HG02885 (cell line): ENCODE measurements around the gene TOMM22.

Experiments used
- ATAC-seq: cut with Tn5 transposase; IDR thresholded peaks from one replicate; pipeline ENCODE4 v1.9.1; 2021; ENCODE audit warnings: mild to moderate bottlenecking; ENCODE audit not compliant: unreplicated experiment, poor library complexity

TOMM22 gene

DNA sequence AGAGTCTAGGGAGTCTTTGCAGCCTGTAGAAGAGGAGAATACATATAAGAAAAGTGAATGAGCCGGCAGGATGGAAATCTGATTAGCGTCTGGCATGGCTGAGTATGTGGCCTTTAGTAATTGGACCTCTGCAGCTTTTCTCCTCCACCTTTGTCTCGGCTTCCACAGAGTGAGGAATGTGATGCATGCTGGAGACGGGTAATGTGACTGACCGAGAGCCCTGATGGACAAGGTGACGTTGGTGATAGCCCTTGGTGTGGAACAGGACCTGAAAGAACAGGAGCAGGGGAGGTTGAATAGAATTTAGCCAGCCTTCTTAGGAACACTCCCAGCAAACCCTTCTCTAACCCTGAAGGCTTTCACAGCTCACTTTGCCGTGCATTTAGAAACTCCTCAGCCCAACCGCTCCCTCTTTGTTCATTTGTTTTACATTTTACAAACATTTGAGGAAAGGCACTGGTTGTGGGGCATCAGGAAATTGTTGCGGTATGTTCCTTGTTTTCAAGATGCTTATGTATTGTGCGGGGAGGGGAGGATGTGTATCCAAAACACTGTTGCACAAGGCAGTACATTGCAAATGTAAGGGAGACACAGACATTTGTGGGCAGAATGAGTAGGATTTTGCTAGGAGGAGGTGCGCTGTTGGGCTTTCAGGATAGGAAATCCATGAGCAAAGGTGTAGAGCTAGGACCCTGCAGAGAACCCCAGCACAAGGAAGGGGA lies 30.9 kb downstream of the TOMM22 start:
- ATAC-seq: no peak

DNA sequence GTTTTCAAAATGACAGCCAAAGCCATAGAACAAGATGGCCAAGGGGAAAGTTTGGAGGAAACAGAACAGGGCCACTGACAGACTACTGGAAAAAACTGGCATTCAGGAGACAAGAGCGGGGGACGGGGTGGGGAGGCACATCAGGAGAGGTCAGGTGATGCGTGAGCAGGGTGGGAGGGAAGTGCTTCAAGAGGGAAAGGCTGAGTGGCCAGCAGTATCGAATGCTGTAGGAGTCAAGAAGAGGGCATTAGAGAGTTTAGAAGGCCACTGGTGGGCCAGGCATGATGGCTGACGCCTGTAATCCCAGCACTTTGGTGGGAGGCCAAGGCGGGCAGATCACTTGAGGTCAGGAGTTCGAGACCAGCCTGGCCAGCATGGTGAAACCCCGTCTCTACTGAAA lies 32.2 kb downstream of the TOMM22 start:
- no peak for ATAC-seq

DNA sequence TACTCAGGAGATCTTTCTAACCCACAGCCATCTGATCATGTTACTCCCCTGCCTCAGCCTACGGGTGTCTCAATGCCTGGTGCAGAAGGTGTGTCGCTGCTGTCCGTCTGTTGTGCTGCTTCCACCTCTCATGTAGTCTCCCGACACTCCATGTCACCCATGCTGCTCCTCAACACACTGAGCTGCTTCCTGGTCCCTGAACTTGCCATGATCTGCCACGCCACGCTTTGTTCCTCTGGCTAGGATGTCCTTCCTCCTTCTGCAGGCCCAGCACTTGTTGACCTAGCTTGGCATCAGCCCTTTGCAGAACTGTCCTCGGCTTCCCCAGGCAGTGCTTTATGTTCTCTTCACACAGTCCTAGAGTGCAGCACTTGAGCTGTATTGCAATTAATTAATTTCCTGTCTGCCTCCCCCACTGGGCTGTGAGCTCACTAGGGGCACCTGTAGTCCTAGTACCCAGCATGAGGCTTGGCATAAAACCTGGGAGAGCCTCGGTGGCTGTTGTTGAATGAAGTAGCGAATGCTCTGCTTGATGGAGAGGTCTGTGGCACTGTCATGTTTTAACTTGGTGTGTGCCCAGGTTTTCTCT lies 33.5 kb downstream of the TOMM22 start:
- no peak for ATAC-seq

DNA sequence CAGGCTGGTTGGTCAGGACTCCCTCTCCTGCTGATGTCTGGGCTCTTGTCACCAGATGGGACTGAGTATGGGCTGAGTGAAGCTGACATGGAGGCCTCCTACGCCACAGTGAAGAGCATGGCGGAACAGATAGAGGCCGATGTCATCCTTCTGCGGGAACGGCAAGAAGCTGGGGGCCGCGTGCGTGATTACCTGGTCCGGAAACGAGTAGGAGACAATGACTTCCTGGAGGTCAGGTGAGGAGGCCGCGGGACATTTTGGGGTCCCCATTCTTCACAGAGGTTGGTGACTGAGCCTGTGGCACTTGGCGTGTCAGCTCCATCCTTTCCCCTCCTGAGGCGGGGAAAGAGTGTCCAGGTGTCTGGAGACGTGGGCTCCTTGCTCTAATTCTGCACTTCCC lies 34.1 kb downstream of the TOMM22 start:
- no peak for ATAC-seq

DNA sequence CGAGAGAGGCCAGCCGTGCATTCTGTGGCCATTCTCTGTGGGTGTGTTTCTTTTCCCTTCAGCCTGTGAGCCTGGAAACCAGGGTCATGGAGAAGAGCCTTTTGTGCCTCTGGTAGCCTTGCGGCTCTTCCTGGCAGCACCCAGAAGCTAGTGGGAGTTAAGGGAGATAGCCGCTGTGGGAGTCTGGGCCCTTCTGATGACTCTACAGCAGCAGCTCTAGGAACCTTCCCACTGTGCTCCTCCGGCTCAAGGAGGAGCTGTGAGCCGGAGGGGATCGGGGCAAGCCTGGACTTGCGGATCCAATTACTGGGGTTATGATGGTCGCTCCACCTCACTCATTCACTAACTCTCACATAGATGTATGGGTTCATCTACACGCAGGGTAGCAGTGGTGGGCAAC lies 34.5 kb downstream of the TOMM22 start:
- ATAC-seq: no peak

DNA sequence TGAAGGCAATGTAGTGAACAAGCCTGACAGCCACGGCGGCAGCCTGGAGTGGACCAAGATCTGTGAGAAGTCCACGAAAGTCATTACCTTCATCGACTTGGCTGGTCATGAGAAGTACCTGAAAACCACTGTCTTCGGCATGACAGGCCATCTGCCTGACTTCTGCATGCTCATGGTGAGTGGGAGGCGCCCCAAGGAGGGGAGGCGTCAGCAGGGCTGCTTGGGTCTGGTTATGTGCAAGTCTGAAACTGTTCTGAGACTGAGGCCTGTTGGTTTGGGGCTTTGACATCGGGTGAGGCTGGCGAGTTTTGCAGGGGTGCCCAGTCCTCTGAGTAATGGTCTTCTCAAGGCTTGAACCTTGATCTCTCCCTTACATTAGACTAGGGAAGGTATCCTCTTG lies 35.1 kb downstream of the TOMM22 start:
- no peak for ATAC-seq

DNA sequence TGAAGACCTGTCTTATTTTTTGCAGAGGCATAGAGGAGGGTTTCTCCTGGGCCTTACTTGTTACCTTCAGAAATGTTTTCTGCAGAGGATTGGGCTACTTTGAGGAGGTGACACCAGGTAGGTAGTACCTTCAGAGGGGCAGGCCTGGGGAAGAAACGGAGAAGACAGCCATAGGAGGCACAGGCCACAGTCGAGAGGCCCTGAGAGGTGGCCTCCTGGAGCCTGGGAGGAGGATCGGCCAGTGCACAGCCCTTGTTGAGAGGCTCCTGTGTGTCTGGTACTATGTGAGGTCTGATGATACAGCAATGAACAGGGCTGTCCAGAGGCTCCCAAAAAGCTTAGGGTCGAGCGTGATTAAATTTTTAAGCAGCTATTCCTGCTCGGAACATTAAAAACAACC lies 35.5 kb downstream of the TOMM22 start:
- no peak for ATAC-seq

DNA sequence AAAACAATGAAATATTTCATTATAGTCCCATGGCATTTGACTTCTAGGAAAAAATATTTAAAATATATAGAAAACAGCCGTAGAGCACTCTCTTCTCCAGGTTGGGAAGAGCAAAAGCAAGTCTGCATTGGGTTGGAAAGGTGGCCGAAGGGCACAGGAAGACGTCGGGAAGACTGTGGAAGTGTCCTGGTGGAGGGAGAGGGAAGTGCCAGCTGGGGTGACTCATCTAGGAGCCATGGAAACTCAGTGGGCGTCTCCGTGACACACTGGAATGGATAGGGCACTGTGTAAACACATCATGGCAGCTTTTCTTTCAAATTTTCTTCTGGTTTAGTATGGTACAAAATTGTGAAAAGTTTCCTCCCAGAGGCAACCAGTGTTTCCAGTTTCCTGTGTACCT lies 36.7 kb downstream of the TOMM22 start:
- ATAC-seq: no peak

DNA sequence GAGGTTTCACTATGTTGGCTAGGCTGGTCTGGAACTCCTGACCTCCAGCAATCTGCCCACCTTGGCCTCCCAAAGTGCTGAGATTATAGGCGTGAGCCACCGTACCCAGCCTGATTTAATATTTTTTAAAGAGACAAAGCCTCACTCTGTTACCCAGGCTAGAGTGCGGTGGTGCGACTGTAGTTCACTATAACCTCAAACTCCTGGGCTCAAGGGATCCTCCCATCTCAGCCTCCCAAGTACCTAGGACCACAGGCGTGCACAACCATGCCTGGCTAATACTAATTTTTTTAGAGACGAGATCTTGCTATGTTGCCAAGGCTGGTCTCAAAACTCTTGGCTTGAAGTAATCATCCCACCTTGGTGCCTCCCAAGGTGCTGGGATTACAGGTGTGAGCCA lies 37.4 kb downstream of the TOMM22 start:
- no peak for ATAC-seq

DNA sequence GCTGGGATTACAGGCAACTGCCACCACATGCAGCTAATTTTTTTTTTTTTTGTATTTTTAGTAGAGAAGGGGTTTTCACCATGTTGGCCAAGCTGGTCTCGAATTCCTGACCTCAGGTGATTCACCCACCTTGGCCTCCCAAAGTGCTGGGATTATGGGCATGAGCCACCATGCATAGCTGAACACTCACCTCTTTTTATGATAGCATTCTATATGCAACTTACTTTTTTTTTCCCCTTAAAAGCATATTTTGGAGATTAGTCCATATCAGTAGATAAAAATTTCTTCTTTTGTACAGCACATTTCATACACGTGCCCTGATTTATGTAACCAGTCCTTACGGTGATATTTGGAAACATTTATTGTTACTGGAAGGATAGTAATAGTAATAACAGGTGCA lies 38.6 kb downstream of the TOMM22 start:
- ATAC-seq: no peak

DNA sequence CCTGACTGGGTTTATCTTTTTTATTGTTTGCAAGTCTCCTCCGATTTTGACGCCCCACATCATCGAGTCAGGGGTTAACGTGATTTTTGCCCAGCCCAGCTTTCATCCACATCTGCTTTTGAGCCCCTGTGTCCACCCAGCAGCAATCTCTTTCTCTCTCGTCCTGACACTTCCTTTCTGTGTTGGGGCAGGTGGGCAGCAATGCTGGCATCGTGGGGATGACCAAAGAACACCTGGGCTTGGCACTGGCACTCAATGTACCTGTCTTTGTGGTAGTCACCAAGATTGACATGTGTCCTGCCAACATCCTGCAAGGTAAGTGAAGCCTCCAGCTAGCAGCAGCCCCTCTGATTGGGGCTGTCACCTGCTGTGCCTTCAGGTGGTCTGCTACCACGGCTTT lies 39.8 kb downstream of the TOMM22 start:
- no peak for ATAC-seq

DNA sequence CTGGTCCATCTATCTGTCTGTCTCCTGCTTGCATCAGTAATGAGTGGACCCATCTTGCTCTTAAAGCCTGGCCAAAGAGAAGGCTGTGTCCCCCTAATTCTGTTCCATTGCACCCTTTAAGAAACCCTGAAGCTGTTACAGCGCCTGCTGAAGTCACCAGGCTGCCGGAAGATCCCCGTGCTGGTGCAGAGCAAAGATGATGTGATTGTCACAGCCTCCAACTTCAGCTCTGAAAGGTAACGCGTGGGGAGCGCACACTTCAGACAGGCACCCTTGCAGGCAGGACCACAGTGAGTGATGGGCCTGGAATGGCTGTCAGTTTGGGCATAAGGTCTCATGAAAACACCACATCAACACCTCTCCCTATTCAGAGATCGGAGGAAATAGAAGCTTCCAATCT lies 42.4 kb downstream of the TOMM22 start:
- ATAC-seq: no peak

DNA sequence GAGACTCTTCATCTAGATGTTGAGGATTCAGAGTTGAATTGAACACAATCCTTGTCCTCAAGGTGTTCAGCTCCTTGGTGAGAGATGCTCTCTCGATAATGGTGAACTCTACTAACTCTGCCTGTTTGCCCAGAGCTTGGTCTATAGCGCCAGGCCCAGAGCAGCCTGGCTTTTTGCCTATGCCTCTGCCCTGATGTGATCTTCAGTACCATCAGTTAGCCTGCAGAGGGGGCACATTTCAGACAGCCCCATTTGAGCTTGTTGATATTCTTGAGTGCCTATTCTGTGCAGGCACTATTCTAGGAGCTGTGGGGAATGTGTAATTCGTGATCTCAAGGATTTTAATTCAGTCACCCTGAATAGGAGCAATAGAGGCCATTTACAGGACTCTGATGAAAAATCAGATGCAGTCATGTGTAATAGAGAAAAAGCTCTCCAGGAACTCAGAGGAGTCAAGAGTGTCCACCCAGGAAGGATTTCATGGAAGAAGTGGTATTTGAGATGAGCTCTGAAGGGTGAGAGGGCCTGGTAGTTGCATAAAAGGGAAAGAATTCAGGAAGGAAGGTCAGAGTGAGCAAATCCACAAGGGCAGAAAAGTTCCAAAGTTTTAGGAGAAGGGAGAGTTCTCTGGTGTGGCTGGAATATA lies 43.3 kb downstream of the TOMM22 start:
- no peak for ATAC-seq

DNA sequence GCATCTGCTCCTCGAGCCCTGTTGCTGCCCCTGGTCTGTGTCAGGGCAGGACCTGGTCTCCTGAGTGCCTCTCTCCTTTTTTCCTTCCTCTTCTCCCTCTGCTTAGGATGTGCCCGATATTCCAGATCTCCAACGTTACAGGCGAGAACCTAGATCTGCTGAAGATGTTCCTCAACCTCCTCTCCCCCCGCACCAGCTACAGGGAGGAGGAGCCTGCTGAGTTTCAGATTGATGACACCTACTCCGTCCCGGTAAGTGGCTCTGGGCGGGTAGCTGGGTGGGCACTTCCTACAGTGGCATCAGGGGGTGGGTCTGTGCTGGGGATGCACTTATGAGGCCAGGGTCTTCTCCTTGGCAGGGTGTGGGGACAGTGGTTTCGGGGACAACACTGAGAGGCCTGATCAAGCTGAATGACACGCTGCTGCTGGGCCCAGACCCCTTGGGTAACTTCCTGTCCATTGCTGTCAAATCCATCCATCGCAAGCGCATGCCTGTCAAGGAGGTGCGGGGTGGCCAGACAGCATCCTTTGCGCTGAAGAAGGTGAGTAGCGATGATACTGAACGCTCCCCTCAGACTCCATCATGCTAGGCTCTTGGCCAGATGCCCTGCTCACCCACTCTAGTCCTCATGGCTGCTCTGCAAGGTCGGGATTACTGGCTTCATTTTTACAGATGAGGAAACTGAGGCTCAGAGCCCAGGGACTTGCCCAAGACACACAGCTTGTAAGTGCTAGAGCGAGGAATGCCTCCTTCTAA lies 44.3 kb downstream of the TOMM22 start:
- ATAC-seq: no peak

DNA sequence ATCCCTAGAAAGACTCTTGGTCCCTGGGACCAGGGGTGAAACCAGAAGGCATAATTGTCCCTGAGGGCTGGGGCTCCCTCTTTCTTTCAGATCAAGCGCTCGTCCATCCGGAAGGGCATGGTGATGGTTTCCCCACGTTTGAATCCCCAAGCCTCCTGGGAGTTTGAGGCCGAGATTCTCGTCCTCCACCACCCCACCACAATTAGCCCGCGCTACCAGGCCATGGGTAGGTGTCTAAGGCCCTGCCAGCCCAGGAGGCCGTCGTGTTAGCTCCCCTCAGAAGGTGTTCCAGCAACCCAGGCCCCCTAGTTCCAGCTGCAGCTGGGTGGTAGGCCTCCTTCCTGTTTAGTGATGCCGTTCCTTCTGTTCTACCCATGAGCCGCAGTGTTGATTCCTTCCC lies 45.4 kb downstream of the TOMM22 start:
- no peak for ATAC-seq

DNA sequence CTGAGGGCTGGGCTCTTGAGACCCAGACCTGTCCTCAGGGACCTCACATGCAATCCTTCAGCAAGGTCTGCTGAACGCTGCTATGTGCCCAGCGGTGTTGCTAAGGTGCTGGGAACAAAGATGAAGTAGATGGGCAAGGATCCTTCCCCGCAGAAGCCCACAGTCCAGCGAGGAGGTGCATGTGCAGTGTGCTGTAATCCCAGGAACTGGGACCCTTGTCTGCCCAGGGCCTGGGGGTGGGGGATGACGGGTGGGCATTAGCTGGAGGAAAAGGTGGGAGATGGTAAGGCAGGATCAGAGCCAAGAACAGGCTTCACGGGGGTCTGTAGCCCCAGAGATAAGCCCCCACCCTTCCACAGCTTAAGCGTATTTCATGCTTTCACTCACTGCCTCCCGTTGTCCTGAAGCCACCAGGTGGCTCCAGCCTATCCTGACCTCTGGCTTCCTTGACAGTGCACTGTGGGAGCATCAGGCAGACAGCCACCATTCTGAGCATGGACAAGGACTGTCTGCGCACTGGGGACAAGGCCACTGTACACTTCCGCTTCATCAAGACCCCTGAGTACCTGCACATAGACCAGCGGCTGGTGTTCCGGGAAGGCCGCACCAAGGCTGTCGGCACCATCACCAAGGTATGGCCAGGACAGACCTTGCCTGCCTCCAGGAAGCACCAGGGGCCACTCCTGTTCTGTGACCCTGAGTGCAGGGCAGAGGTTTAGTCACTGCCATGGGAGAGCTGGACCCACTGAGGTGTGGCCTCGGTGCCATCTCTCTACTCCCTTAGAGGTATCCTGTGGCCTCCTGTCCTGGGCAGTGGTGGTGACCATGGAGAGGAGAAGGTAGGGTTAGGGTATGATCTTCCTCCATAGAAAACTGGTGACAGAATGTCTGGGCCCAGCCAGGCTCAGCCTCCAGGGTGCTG lies 46.0 kb downstream of the TOMM22 start:
- no peak for ATAC-seq

DNA sequence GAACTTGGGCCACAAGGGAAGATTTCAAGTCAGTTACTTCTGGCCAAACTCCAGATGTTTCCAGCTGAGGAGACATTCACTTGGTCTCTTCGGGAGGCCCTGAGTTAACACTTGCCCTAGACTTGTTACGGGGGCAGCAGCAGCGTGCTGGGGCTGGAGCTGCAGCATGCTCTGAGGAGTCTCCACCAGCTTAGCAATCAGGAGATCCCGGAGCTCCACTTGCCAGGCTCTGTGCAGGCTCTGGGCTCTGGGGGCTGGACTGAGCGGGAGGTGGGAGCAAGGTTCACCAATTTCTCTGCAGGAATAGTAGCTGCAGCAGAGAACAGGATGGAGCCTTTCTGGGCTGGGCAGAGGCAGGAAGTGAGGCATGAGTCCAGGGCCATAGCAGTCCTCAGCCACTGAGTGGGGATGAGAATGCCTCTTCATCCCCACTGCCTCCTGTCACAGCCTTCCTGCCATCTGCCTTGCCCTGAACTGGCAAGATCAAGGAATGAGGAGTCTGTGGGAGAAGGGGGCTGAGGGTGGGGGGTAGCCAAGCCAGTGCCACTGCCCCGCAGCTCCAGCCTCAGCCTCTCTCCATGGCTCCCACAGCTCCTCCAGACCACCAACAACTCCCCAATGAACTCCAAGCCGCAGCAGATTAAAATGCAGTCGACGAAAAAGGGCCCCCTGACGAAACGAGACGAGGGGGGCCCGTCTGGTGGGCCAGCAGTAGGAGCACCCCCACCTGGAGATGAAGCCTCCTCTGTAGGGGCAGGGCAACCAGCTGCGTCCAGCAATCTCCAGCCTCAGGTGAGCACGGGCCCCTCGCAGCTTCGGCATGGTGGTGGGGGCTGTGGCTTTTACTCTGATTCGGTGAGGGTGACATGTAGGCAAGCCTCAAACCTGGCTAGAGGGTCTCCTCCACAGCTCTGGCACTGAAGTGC lies 47.4 kb downstream of the TOMM22 start:
- no peak for ATAC-seq

DNA sequence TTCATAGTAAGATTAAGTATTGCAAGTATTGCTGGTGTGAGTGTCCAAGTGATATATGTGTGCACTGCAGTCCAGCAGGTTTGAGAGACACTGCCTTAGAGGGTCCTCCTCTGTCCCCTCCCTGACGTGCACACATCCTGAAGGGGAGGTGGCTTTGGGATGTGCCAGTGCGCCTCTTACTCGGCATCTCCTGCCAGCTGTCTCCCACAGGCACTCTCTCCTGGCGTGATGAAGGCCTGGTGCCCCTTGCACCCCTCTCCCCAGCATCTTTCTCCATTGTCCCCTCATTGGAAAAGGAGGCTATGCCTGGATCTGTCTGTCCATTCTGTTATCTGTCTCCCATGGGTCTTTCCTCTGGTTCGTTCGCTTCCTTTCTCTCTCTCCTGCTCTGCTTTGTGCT lies 48.2 kb downstream of the TOMM22 start:
- no peak for ATAC-seq

DNA sequence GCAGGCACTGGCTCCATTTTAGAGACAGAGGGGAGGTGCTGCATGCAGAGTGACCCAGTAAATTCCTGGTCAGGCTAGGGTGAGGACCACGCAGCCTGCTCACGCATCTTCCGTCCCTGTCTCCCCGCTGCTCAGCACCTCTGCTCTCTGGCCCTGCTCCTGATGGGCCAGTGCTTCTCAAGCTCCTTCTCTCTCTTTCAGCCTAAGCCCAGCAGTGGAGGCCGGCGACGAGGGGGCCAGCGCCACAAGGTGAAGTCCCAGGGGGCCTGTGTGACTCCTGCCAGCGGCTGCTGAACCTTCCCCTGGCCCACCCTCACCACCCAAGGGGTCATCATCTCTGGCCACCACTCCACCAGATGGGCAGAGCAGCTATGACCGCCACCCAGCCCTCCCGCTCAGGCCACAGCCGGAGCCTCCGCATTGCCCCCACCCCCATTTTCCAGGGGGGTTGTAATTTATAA lies 48.7 kb downstream of the TOMM22 start:
- no peak for ATAC-seq
